ENCODE data around the gene SMARCA1. TPM values are rescaled to one million over a fixed set of nuclear protein-coding genes. Genes with fewer than 3 reads are reported as not detected.

Gene SMARCA1
- total RNA-seq, 4 donors from 2014 or later: 35.4 to 114 (median 43.1) TPM

- intact Hi-C loops (cut with DNase I; ENCODE audit: low total_unique reads): no loop called here
- no peaks in the 10 kb centered on the region for H3K4me1 ChIP-seq
- H3K36me3 ChIP-seq: no peaks in the 10 kb centered on the region
- H3K9me3 ChIP-seq: no peaks in the 10 kb centered on the region
- H3K4me3 ChIP-seq: peak within 1 kb of the TSS; percentile 31 to 41
- DNase-seq: peak; percentile 51 to 71
- no peaks in the 10 kb centered on the region for H3K27me3 ChIP-seq
- peak in 1 of 2 donors; percentile 16 for TF ChIP-seq POLR2A (IDR thresholded peaks at IDR 0.05)
- TF ChIP-seq, protein P1, sequence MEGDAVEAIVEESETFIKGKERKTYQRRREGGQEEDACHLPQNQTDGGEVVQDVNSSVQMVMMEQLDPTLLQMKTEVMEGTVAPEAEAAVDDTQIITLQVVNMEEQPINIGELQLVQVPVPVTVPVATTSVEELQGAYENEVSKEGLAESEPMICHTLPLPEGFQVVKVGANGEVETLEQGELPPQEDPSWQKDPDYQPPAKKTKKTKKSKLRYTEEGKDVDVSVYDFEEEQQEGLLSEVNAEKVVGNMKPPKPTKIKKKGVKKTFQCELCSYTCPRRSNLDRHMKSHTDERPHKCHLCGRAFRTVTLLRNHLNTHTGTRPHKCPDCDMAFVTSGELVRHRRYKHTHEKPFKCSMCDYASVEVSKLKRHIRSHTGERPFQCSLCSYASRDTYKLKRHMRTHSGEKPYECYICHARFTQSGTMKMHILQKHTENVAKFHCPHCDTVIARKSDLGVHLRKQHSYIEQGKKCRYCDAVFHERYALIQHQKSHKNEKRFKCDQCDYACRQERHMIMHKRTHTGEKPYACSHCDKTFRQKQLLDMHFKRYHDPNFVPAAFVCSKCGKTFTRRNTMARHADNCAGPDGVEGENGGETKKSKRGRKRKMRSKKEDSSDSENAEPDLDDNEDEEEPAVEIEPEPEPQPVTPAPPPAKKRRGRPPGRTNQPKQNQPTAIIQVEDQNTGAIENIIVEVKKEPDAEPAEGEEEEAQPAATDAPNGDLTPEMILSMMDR (IDR thresholded peaks at IDR 0.05): peak; percentile 43 to 76 (median 68)
- H3K27ac ChIP-seq: peak within 1 kb of the TSS; percentile 60 to 72
Measured at GRCh38 chrX:129540068-129540653, 16.9 kb upstream of the SMARCA1 start, which contains the start of gene OCRL. OCRL (plus strand) TSS chrX:129540259; CDS start chrX:129540440, 181 bp downstream.

DNA sequence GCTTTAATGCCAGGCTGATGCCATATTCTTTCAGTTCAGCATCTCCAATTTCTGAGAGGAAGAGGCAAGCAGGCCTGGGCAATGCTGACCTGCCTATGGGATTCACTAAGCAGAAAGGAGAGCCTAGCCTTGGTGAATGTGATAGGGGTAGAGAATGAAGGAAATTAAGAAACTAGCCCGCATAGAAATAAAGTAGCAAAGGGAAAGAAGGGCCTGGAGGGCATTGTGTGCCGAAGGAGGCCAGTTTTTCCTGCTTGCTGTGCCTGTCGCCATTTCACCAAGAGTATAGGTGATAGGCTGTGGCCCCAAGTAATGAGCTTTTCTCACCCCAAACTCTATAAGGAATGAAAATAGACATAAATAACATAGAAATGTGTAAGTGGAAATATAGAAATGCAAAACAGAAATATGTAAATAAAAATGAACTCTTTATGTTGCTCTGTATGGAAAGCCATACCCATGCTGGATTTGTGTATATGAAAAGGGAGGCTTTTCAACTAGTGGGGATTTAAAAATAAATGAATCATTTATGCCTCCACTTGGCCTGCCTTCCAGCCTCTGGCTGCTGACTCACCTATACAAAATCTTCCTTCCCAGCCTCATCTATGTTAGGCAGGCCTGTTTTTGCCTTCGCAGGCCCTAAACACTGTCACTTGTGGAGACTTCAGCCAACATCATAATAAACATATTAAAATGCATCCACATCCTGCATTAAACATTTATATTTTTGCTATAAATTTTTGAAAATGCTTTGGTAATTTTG is 11.7 kb upstream of the SMARCA1 start:
- TF ChIP-seq, protein P1 (IDR thresholded peaks at IDR 0.05): no peak
- no peak for TF ChIP-seq POLR2A (IDR thresholded peaks at IDR 0.05)
- Histone ChIP-seq H3K9me3 (no peaks in the 10 kb centered on the region), H3K27ac (no peak overlapping the region), H3K36me3 (no peaks in the 10 kb centered on the region), H3K4me3 (no peak overlapping the region), H3K27me3 (no peaks in the 10 kb centered on the region), H3K4me1 (no peaks in the 10 kb centered on the region)
- no peak for DNase-seq
- intact Hi-C loops (cut with DNase I; ENCODE audit: low total_unique reads): no loop called here

GRCh38 chrX:129531132-129531531 is 7.8 kb upstream of the SMARCA1 start:
- Histone ChIP-seq H3K4me3 (no peak overlapping the region), H3K9me3 (no peaks in the 10 kb centered on the region), H3K27ac (no peak overlapping the region), H3K36me3 (no peaks in the 10 kb centered on the region), H3K27me3 (no peaks in the 10 kb centered on the region), H3K4me1 (no peaks in the 10 kb centered on the region)
- TF ChIP-seq, protein P1 (IDR thresholded peaks at IDR 0.05): no peak
- no peak for TF ChIP-seq POLR2A (IDR thresholded peaks at IDR 0.05)
- no peak for DNase-seq
- intact Hi-C loops (cut with DNase I; ENCODE audit: low total_unique reads): no loop called here

GRCh38 chrX:129530410-129530809 is 7.1 kb upstream of the SMARCA1 start:
- H3K4me3 ChIP-seq: no peak overlapping the region
- H3K27ac ChIP-seq: no peak overlapping the region
- H3K9me3 ChIP-seq: no peaks in the 10 kb centered on the region
- intact Hi-C loops (cut with DNase I; ENCODE audit: low total_unique reads): no loop called here
- TF ChIP-seq, protein P1 (IDR thresholded peaks at IDR 0.05): no peak
- TF ChIP-seq POLR2A (IDR thresholded peaks at IDR 0.05): no peak
- DNase-seq: no peak
- H3K27me3 ChIP-seq: no peaks in the 10 kb centered on the region
- H3K4me1 ChIP-seq: no peaks in the 10 kb centered on the region
- no peaks in the 10 kb centered on the region for H3K36me3 ChIP-seq

DNA sequence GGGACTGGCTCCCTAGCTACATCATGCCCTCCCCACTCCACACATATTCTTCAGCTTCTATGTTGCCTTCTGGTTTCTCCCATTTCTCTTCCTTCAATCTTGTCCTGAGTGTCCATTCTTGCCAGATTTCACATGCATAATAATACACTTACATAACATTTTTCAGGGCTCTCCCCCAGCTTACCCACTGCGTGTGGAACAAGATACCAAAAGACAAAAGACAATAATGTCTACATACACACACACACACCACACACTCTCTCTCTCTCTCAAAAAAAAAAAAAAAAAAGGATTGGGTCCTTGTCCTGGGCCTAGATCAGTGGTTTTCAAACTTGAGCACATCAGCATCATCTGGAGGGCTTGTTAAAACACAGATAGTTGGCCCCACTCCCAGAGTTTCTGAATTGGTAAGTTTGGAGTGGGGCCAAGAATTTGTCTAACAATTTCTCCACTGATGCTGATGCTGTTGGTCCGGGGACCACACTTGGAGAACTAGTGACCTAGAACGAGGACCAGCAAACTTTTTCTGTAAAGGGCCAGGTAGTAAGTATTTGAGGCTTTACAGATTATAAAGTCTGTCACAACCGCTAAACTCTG is 6.5 kb upstream of the SMARCA1 start:
- Histone ChIP-seq H3K27me3 (no peaks in the 10 kb centered on the region), H3K36me3 (no peaks in the 10 kb centered on the region), H3K27ac (no peak overlapping the region), H3K9me3 (no peaks in the 10 kb centered on the region), H3K4me3 (no peak overlapping the region), H3K4me1 (no peaks in the 10 kb centered on the region)
- DNase-seq: no peak
- TF ChIP-seq, protein P1 (IDR thresholded peaks at IDR 0.05): no peak
- TF ChIP-seq POLR2A (IDR thresholded peaks at IDR 0.05): no peak
- intact Hi-C loops (cut with DNase I; ENCODE audit: low total_unique reads): no loop called here

All from uterus (tissue), 4 donors.